HS-5 (cell line): Measurements from ENCODE around the gene IGSF3.

Source experiments
- DNase-seq: peaks from one replicate; pipeline ENCODE4 v3.0.0-alpha.2; 2012; ENCODE audit warnings: low read depth

The IGSF3 gene

GRCh38 chr1:116667575-116668105, at the start of gene IGSF3:
Gene IGSF3 (minus strand): TSS chr1:116667733. CDS start chr1:116666326, 1,407 bp downstream.
- DNase-seq, result no peak

- no peak for DNase-seq
Observed at GRCh38 chr1:116717318-116717717, 49.8 kb upstream of the IGSF3 start.

- no peak for DNase-seq
Observed at GRCh38 chr1:116716391-116716790, 48.9 kb upstream of the IGSF3 start.

- no peak for DNase-seq
Observed at GRCh38 chr1:116713474-116713873, 45.9 kb upstream of the IGSF3 start.

GRCh38 chr1:116712510-116712909, 45.0 kb upstream of the IGSF3 start:
- DNase-seq, result no peak

- DNase-seq, result no peak
Observed at GRCh38 chr1:116711263-116711840, 43.8 kb upstream of the IGSF3 start.

- no peak for DNase-seq
Observed at GRCh38 chr1:116710420-116711262, 43.1 kb upstream of the IGSF3 start.

- no peak for DNase-seq
Observed at GRCh38 chr1:116709666-116710167, 42.2 kb upstream of the IGSF3 start.

GRCh38 chr1:116708255-116708900, 40.8 kb upstream of the IGSF3 start:
- no peak for DNase-seq

- DNase-seq, result no peak
Observed at GRCh38 chr1:116706841-116707240, 39.3 kb upstream of the IGSF3 start.

GRCh38 chr1:116706123-116706522, 38.6 kb upstream of the IGSF3 start:
- DNase-seq, result no peak

GRCh38 chr1:116704278-116704677, 36.7 kb upstream of the IGSF3 start:
- DNase-seq, result no peak

GRCh38 chr1:116699605-116700004, 32.1 kb upstream of the IGSF3 start:
- DNase-seq, result no peak

- DNase-seq, result no peak
Observed at GRCh38 chr1:116698244-116698595, 30.7 kb upstream of the IGSF3 start.

- DNase-seq, result peak; percentile 19
Observed at GRCh38 chr1:116697548-116698243, 30.2 kb upstream of the IGSF3 start.

- no peak for DNase-seq
Observed at GRCh38 chr1:116694524-116694923, 27.0 kb upstream of the IGSF3 start.

GRCh38 chr1:116693759-116694480, 26.4 kb upstream of the IGSF3 start:
- DNase-seq, result peak; percentile 58

- DNase-seq, result no peak
Observed at GRCh38 chr1:116692879-116693278, 25.3 kb upstream of the IGSF3 start.

GRCh38 chr1:116690849-116691406, 23.4 kb upstream of the IGSF3 start:
- no peak for DNase-seq

- DNase-seq, result no peak
Observed at GRCh38 chr1:116690396-116690848, 22.9 kb upstream of the IGSF3 start.
